ENCODE measurements around the gene TMIGD2. TPM values are rescaled to one million over a fixed set of nuclear protein-coding genes. Genes with fewer than 3 reads are reported as not detected.

TMIGD2 gene
- total RNA-seq, 1 experiment from 2014 or later: 0.94 TPM

GRCh38 chr19:4323692-4324091 lies 21.5 kb upstream of the TMIGD2 start:
- CTCF ChIA-PET: interaction anchor here (1.2 to 5.8 kb wide), 4 partner anchors 19 to 77 kb away, joined by 4 to 35 read pairs (median 12); partner anchors contain the start of gene YJU2

More at GRCh38 chr19:4323692-4324091, 21.5 kb upstream of the TMIGD2 start:
- POLR2A ChIA-PET: no interaction called here
- no peak for ATAC-seq
- TF ChIP-seq CBFB (CRISPR knock-in tag; IDR thresholded peaks at IDR 0.05; ENCODE audit: low read depth): no peak
- TF ChIP-seq MAX (CRISPR knock-in tag; IDR thresholded peaks at IDR 0.05): no peak
- TF ChIP-seq ARID4B (CRISPR knock-in tag; IDR thresholded peaks at IDR 0.05; ENCODE audit: borderline replicate concordance): no peak
- TF ChIP-seq ATF6 (CRISPR knock-in tag; IDR thresholded peaks at IDR 0.05): no peak
- no peak for TF ChIP-seq SOX15 (CRISPR knock-in tag; IDR thresholded peaks at IDR 0.05)
- TF ChIP-seq ZNF121 (CRISPR knock-in tag; IDR thresholded peaks at IDR 0.05): no peak
- no peak for TF ChIP-seq STAT6 (CRISPR knock-in tag; conservative IDR thresholded peaks at IDR 0.05; ENCODE audit: low read depth)
- TF ChIP-seq TEAD1 (CRISPR knock-in tag; IDR thresholded peaks at IDR 0.05): no peak
- TF ChIP-seq ZNF425 (CRISPR knock-in tag; conservative IDR thresholded peaks at IDR 0.05): no peak
- H3K4me1 Mint-ChIP-seq: peaks cover 10% of the 10 kb centered on the region
- no peak overlapping the region for H3K27ac Mint-ChIP-seq
- peaks cover 23% of the 10 kb centered on the region for H3K9me3 Mint-ChIP-seq
- DNase-seq (ENCODE audit: low spot score): no peak
- H3K36me3 Mint-ChIP-seq: peaks cover 29% of the 10 kb centered on the region
- peaks cover 3% of the 10 kb centered on the region for H3K27me3 Mint-ChIP-seq (ENCODE audit: low read depth)
- H3K4me3 Mint-ChIP-seq: no peak overlapping the region
